SIG-M5 treated with dmso at 0.1 percent for 504 hours (cell line): Measurements from ENCODE around the gene REP15.
"Not testable (repeated sequence)": the region's sequence is repeated elsewhere in the genome, so short reads cannot be mapped to it uniquely, and the experiment has no call there.

Experiments used
- DNase-seq: peaks from one replicate; lab custom pipeline; 2025; ENCODE audit not compliant: unreplicated experiment; lab: John Stamatoyannopoulos, UW

Gene REP15

GRCh38 chr12:27696864-27697564 is 767 bp downstream of the REP15 start:
- no peak for DNase-seq

GRCh38 chr12:27703720-27704452 is 7.6 kb downstream of the REP15 start:
- peak; percentile 78 for DNase-seq

GRCh38 chr12:27705263-27705662 is 9.0 kb downstream of the REP15 start:
- DNase-seq, result no peak

GRCh38 chr12:27707216-27707615 is 11.0 kb downstream of the REP15 start:
- no peak for DNase-seq

- no peak for DNase-seq
Measured at GRCh38 chr12:27709212-27709931, 13.1 kb downstream of the REP15 start.

GRCh38 chr12:27709932-27710591 is 13.8 kb downstream of the REP15 start:
- DNase-seq, result peak; percentile 23

- peak; percentile 90 for DNase-seq
Measured at GRCh38 chr12:27710592-27711316, 14.5 kb downstream of the REP15 start, which contains the start of gene MRPS35. Gene MRPS35, plus strand, starts transcription at chr12:27710832. Its CDS starts 12 bp downstream, at chr12:27710844.

- peak; percentile 53 for DNase-seq
Measured at GRCh38 chr12:27711317-27711682, 15.1 kb downstream of the REP15 start.

- DNase-seq, result peak; percentile 92
Measured at GRCh38 chr12:27711967-27712366, 15.7 kb downstream of the REP15 start.

- no peak for DNase-seq
Measured at GRCh38 chr12:27723212-27723611, 27.0 kb downstream of the REP15 start.

GRCh38 chr12:27730097-27730588 is 33.9 kb downstream of the REP15 start:
- DNase-seq, result no peak

GRCh38 chr12:27732281-27732680 is 36.0 kb downstream of the REP15 start:
- DNase-seq, result peak; percentile 34

GRCh38 chr12:27733052-27733656 is 36.9 kb downstream of the REP15 start:
- DNase-seq, result peak; percentile 37

GRCh38 chr12:27733791-27734190 is 37.5 kb downstream of the REP15 start:
- DNase-seq, result no peak

GRCh38 chr12:27734321-27734720 is 38.1 kb downstream of the REP15 start:
- not testable (repeated sequence) for DNase-seq

- no peak for DNase-seq
Measured at GRCh38 chr12:27743601-27744000, 47.4 kb downstream of the REP15 start.

- not testable (repeated sequence) for DNase-seq
Measured at GRCh38 chr12:27745734-27746133, 49.5 kb downstream of the REP15 start.
